ENCODE data around the gene SPG11.
"Not testable (repeated sequence)": the region's sequence is repeated elsewhere in the genome, so short reads cannot be mapped to it uniquely, and the experiment has no call there.

SPG11 gene

GRCh38 chr15:44560926-44561325, 102.5 kb downstream of the SPG11 start:
- not testable (repeated sequence) for DNase-seq (ENCODE audit: low spot score)

DNA sequence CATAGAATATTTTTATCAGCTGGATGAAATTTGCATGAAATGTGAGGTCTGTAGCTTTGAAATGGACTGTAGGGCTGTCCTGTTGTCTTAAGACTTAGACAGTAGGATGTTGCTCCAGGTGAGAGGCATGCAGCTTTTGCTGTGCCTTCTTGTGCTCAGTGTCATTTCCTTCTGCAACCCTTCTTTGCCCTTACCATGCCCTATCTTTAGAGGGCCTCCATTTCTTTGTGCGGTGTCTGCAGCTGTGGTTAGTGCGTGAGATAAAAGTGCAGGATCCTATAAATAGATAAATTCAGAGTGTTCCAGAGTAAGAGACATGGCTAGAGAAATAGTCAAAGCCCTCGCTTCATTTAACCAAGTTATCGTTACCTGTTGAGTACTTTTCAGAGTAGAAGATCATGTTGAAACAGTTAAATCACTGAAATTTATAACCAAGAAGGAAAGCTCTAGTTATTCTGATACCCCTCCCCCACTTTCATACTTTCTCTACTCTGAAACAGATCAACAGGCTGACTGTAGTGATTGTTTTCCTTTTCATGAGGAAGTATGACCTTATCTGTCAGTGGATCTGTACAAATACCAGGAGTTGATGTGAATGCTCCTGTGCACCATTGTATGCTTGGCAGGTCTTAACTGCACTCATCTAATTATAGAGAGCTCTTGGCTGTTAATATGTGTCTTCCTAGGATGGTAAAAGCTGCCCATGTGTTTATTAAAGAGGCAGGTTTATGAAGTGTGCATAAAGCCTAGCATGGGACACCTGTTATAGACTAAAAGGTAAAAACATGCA, 108.3 kb downstream of the SPG11 start:
- DNase-seq (ENCODE audit: low spot score), result no peak

- no peak for DNase-seq (ENCODE audit: low spot score)
These were observed 112.7 kb downstream of the SPG11 start for GRCh38 chr15:44550734-44551133.

- DNase-seq (ENCODE audit: low spot score), result peak; percentile 57
These were observed 113.2 kb downstream of the SPG11 start for GRCh38 chr15:44550256-44550655.

GRCh38 chr15:44549152-44549551, 114.3 kb downstream of the SPG11 start:
- not testable (repeated sequence) for DNase-seq (ENCODE audit: low spot score)

GRCh38 chr15:44545913-44546802, 117.3 kb downstream of the SPG11 start:
- no peak for DNase-seq (ENCODE audit: low spot score)

- DNase-seq (ENCODE audit: low spot score), result not testable (repeated sequence)
These were observed 118.7 kb downstream of the SPG11 start for GRCh38 chr15:44544745-44545144.

DNA sequence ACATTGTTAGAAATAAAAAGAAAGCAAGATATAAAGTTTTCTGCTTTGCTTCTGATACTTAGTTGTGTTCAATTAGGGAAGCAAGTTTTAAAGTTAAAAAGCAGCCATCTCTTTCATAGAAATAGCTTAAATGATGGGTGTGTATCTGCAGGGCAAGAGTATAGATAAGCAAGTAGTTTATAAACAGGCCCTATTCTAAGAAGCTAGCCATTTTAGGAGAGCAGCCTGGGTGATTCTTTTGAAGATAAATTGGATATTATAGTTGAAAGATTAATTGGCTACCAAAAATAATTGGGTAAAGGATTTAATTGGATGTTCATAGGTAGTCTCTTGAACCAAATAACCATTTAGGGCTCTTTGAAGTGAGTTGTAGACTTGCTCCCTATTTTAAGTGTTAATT, 120.9 kb downstream of the SPG11 start:
- peak; percentile 64 for DNase-seq (ENCODE audit: low spot score)

- peak; percentile 47 for DNase-seq (ENCODE audit: low spot score)
These were observed 122.0 kb downstream of the SPG11 start for GRCh38 chr15:44541282-44541958.

GRCh38 chr15:44537735-44538240, 125.7 kb downstream of the SPG11 start:
- DNase-seq (ENCODE audit: low spot score), result peak; percentile 33

DNA sequence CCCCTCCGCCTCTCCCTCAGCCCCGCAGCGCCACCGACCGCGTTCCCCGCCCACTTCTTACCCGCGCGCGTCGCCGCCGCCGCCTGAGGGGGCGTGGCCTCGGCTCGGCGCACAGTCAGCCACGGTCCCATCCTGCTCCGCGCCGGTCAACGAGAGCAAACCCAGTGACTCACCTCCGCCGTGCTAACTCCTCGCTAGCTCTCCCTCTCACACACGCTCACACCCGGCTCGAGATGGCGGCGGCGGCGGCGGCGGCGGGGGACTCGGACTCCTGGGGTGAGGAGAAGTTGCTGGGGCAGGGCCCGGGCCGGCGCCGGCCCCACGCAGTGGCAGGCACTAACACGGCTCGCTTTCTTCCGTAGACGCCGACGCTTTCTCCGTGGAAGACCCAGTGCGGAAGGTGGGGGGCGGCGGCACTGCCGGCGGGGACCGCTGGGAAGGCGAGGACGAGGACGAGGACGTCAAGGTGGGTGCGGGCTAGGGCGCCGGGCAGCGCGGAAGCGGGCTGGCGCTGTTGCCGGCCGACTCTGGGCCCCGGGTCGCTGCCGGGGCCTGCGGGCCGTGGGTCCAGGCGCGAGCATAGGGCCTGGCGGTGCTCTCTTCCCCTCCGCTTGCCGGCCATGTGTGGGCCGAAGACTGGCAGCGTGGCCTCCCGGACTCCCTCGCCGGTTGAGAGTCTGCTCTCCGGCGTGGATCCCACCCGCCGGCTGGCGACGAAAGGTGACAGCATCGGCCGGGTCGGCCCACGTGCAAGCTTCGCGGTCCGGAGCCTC, 126.3 kb downstream of the SPG11 start, which contains the start of gene EIF3J:
Gene EIF3J (plus strand): TSS at position 186 of the 773 bp plus-strand sequence. CDS start 48 bp downstream, at position 234.
- DNase-seq (ENCODE audit: low spot score), result peak; percentile 96

GRCh38 chr15:44536302-44536961, 127.0 kb downstream of the SPG11 start:
- DNase-seq (ENCODE audit: low spot score), result peak; percentile 82

DNA sequence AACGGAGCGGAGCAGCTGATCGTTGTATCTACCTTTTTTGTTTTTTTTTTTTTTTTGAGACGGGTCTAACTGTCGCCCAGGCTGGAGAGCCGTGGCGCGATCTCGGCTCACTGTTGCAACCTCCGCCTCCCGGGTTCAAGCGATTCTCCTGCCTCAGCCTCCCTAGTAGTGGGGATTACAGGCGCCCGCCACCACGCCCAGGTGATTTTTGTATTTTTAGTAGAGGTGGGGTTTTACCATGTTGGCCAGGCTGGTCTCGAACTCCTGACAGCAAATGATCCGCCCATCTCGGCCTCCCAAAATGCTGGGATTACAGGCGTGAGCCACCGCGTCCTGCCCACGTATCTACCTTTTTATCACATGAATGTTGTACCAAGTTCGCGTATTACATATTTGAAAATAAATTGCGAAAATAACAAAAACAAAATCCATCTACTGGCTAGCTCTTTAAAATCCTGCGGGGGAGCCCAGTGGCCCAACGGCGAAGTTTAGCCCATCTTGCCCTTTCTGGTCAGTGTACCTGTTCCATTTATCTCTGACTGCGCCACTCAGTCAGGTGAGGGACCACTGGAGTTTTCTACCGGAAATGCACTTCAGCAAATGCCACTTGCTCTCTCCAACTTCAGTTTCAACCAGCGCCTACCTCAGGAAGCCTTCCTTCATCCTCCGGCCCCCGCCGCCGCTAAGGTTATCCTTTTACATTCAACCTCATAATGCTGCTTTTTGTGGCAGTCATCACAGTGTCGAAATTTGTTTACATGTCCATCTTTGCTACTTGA, 127.8 kb downstream of the SPG11 start:
- no peak for DNase-seq (ENCODE audit: low spot score)

- no peak for DNase-seq (ENCODE audit: low spot score)
These were observed 128.4 kb downstream of the SPG11 start for GRCh38 chr15:44535092-44535491.

DNA sequence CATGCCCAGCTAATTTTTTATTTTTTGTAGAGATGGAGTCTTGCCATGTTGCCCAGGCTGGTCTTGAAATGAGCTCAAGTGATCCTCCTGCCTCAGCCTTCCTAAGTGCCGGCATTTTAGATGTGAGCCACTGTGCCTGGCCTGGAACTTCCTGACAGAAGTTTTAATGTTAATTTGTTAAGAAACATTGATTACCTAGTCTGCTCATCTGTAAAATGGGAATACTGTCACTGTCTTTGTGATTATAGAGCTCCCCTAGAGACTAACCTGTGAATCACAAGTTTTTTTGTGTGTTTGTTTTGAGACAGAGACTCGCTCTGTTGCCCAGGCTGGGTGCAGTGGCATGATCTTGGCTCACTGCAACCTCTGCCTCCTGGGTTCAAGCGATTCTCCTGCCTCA, 130.8 kb downstream of the SPG11 start:
- no peak for DNase-seq (ENCODE audit: low spot score)

DNA sequence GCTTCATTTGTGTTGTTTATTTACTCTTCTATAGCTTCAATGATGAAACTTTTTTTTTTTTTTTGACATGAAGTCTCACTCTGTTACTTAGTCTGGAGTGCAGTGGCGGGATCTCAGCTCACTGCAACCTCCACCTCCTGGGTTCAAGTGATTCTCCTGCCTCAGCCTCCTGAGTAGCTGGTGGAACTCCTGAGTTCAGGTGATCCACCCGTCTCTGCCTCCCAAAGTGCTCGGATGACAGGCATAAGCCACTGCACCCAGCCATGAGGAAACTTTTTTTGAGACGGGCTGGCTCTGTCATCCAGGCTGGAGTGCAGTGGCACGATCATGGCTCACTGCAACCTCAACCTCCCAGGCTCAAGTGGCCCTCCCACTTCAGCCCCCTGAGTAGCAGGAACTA, 131.2 kb downstream of the SPG11 start:
- not testable (repeated sequence) for DNase-seq (ENCODE audit: low spot score)

GRCh38 chr15:44530653-44531052, 132.8 kb downstream of the SPG11 start:
- no peak for DNase-seq (ENCODE audit: low spot score)

GRCh38 chr15:44529864-44530604, 133.4 kb downstream of the SPG11 start:
- DNase-seq (ENCODE audit: low spot score), result no peak

GRCh38 chr15:44527241-44527640, 136.2 kb downstream of the SPG11 start:
- no peak for DNase-seq (ENCODE audit: low spot score)

All from hematopoietic multipotent progenitor cell treated with erythropoietin and hydrocortisone succinate and interleukin-3 and kit ligand, for 15 days (in vitro differentiated cells).